H1 (cell line): ENCODE results near the gene SPOP. TPM values are rescaled to one million over a fixed set of nuclear protein-coding genes. Genes with fewer than 3 reads are reported as not detected.

Experiments used
- ATF2 ChIP-seq: IDR thresholded peaks from 2 replicates; pipeline ENCODE4 v1.6.1; 2012; ENCODE audit warnings: low read length, inconsistent platforms
- CHD7 ChIP-seq: fragments of 300-600 bp; sonication (generic); IDR thresholded peaks from 2 replicates; pipeline ENCODE4 v1.7.1; 2012; ENCODE audit warnings: low read length, moderate library complexity, mild to moderate bottlenecking, inconsistent platforms; ENCODE audit not compliant: insufficient replicate concordance
- CTBP2 ChIP-seq: IDR thresholded peaks from 2 replicates; pipeline ENCODE4 v1.7.0; 2011; ENCODE audit warnings: borderline replicate concordance, mild to moderate bottlenecking, moderate library complexity, mixed read lengths, low read length; ENCODE audit not compliant: insufficient read depth, insufficient read length
- GTF2F1 ChIP-seq: IDR thresholded peaks from 2 replicates; pipeline ENCODE4 v1.6.1; 2012; ENCODE audit warnings: low read depth, low read length, improper control_type of control experiment, borderline replicate concordance
- NANOG ChIP-seq: IDR thresholded peaks from 2 replicates; pipeline ENCODE4 v1.6.1; 2011; ENCODE audit warnings: low read length, low read depth, mild to moderate bottlenecking, inconsistent platforms; ENCODE audit not compliant: insufficient read depth, poor library complexity, severe bottlenecking
- POLR2A ChIP-seq, 2 experiments: IDR thresholded peaks; 1 replicate in 1 of 2; 2 replicates in 1 of 2; pipeline ENCODE4 v1.6.1; 2011; ENCODE audit warnings: low read depth in 2 of 2, low read length in 2 of 2, mild to moderate bottlenecking in 2 of 2; ENCODE audit errors: control extremely low read depth in 1 of 2
- RFX5 ChIP-seq: IDR thresholded peaks from 2 replicates; pipeline ENCODE4 v1.6.1; 2011; ENCODE audit warnings: low read depth, low read length, improper control_type of control experiment, borderline replicate concordance
- SIX5 ChIP-seq: IDR thresholded peaks from 2 replicates; pipeline ENCODE4 v1.6.1; 2011; ENCODE audit warnings: mild to moderate bottlenecking, low read depth, low read length
- SP2 ChIP-seq: IDR thresholded peaks from 2 replicates; pipeline ENCODE4 v1.6.1; 2012; ENCODE audit warnings: mild to moderate bottlenecking, low read length, inconsistent platforms
- TAF1 ChIP-seq: IDR thresholded peaks from 2 replicates; pipeline ENCODE4 v1.6.1; 2011; ENCODE audit warnings: mild to moderate bottlenecking, low read depth, low read length
- TBP ChIP-seq: IDR thresholded peaks from 2 replicates; pipeline ENCODE4 v1.6.1; 2011; ENCODE audit warnings: low read depth, low read length, improper control_type of control experiment
- polyA plus RNA-seq, 7 experiments: library from polyadenylated mRNA; depleted of rRNA in 3 of 7; stranded (reverse) in 5 of 7; unstranded in 2 of 7; fragments of >200 nt in 5 of 7; fragments of 200-250 nt in 2 of 7; gene quantifications; 1 replicate in 5 of 7; 2 replicates in 1 of 7; 4 replicates in 1 of 7; pipeline versions ENCODE4 v1.2.1 to v1.2.3, GENCODE V29; 2011 to 2013; ENCODE audit warnings: missing spikeins in 2 of 7, mixed read lengths in 2 of 7
- total RNA-seq: library from RNA; stranded (reverse); fragmentation: NEBNext Ultra II Directional; extraction: Animal tissue kit (Norgen Biotek cat#: 25700); gene quantifications from 2 replicates; pipeline ENCODE4 v1.2.1, GENCODE V29; 2021

SPOP gene
- total and polyA plus RNA-seq, 2 of the 8 experiments (the other 6 are each of a cell fraction or from before 2014, with no cell fraction given) = 13.3 to 25.6 TPM

GRCh38 chr17:49692751-49693150 is 14.9 kb upstream of the SPOP start (continued):
- TF ChIP-seq CHD7 (no peak), GTF2F1 (no peak), TBP (no peak), CTBP2 (no peak), SP2 (no peak), RFX5 (no peak), SIX5 (no peak), NANOG (no peak), POLR2A (IDR thresholded peaks at IDR 0.05; ENCODE audit: control extremely low read depth in 1 of 2, low read depth in 2 of 2, low read length in 2 of 2) (no peak), ATF2 (no peak), TAF1 (no peak)
